GM19351 (cell line): ENCODE data around the gene FXR2.
A peak's percentile ranks its signal among the peaks of the same experiment; 100 is the strongest.

Source experiments
- ATAC-seq: cut with Tn5 transposase; IDR thresholded peaks from one replicate; pipeline ENCODE4 v1.9.1; 2021; ENCODE audit warnings: mild to moderate bottlenecking, moderate library complexity; ENCODE audit not compliant: unreplicated experiment

FXR2 gene

GRCh38 chr17:7552621-7553051 lies 62.1 kb downstream of the FXR2 start:
- peak; percentile 53 for ATAC-seq

- no peak for ATAC-seq
Observed at GRCh38 chr17:7551396-7551795, 63.3 kb downstream of the FXR2 start.

- no peak for ATAC-seq
Observed at GRCh38 chr17:7550344-7550743, 64.4 kb downstream of the FXR2 start.

- ATAC-seq = no peak
Observed at GRCh38 chr17:7549401-7550055, 65.2 kb downstream of the FXR2 start.

- ATAC-seq = no peak
Observed at GRCh38 chr17:7548585-7549400, 65.9 kb downstream of the FXR2 start, which contains the start of gene TNFSF12. TNFSF12 (plus strand) TSS chr17:7549058; CDS start chr17:7549154, 96 bp downstream.

GRCh38 chr17:7544911-7545310 lies 69.8 kb downstream of the FXR2 start:
- no peak for ATAC-seq
